ENCODE results near the gene KIF1A. TPM values are rescaled to one million over a fixed set of nuclear protein-coding genes. Genes with fewer than 3 reads are reported as not detected.

KIF1A gene
- total RNA-seq, 1 donor from 2014 or later, result 2.0 TPM

- no peaks in the 10 kb centered on the region for H3K4me1 ChIP-seq
- no peaks in the 10 kb centered on the region for H3K36me3 ChIP-seq
- intact Hi-C loops (cut with micrococcal nuclease), result no loop called here
- peak; percentile 11 for DNase-seq
- no peak for TF ChIP-seq CTCF (IDR thresholded peaks at IDR 0.05; ENCODE audit: borderline replicate concordance)
- peaks cover 22% of the 10 kb centered on the region for H3K27me3 ChIP-seq (ENCODE audit: low read depth)
- H3K27ac ChIP-seq (replicated peaks), result no peak overlapping the region
- H3K9me3 ChIP-seq (replicated peaks), result no peaks in the 10 kb centered on the region
- H3K4me3 ChIP-seq, result no peak overlapping the region
These were observed 28.7 kb downstream of the KIF1A start for GRCh38 chr2:240791221-240791800.

GRCh38 chr2:240790370-240791220 lies 29.4 kb downstream of the KIF1A start:
- no peak for TF ChIP-seq CTCF (IDR thresholded peaks at IDR 0.05; ENCODE audit: borderline replicate concordance)
- H3K4me1 ChIP-seq, result no peaks in the 10 kb centered on the region
- H3K9me3 ChIP-seq (replicated peaks), result no peaks in the 10 kb centered on the region
- H3K36me3 ChIP-seq, result no peaks in the 10 kb centered on the region
- intact Hi-C loops (cut with micrococcal nuclease), result no loop called here
- peak; percentile 6 for DNase-seq
- H3K4me3 ChIP-seq, result no peak overlapping the region
- H3K27ac ChIP-seq (replicated peaks), result no peak overlapping the region
- H3K27me3 ChIP-seq (ENCODE audit: low read depth), result peaks cover 22% of the 10 kb centered on the region

- Histone ChIP-seq H3K27me3 (ENCODE audit: low read depth) (peaks cover 27% of the 10 kb centered on the region), H3K36me3 (no peaks in the 10 kb centered on the region), H3K27ac (replicated peaks) (no peak overlapping the region), H3K4me3 (no peak overlapping the region), H3K9me3 (replicated peaks) (no peaks in the 10 kb centered on the region), H3K4me1 (no peaks in the 10 kb centered on the region)
- intact Hi-C loops (cut with micrococcal nuclease), result no loop called here
- TF ChIP-seq CTCF (IDR thresholded peaks at IDR 0.05; ENCODE audit: borderline replicate concordance), result no peak
- DNase-seq, result peak; percentile 11
These were observed 30.3 kb downstream of the KIF1A start for GRCh38 chr2:240789501-240790369.

GRCh38 chr2:240789051-240789453 lies 31.0 kb downstream of the KIF1A start:
- no peak for TF ChIP-seq CTCF (IDR thresholded peaks at IDR 0.05; ENCODE audit: borderline replicate concordance)
- Histone ChIP-seq H3K4me1 (no peaks in the 10 kb centered on the region), H3K4me3 (no peak overlapping the region), H3K27me3 (ENCODE audit: low read depth) (peaks cover 34% of the 10 kb centered on the region), H3K36me3 (no peaks in the 10 kb centered on the region), H3K9me3 (replicated peaks) (no peaks in the 10 kb centered on the region), H3K27ac (replicated peaks) (no peak overlapping the region)
- intact Hi-C loops (cut with micrococcal nuclease), result no loop called here
- DNase-seq, result peak; percentile 2

GRCh38 chr2:240788482-240788881 lies 31.5 kb downstream of the KIF1A start:
- H3K9me3 ChIP-seq (replicated peaks), result no peaks in the 10 kb centered on the region
- DNase-seq, result peak; percentile 2
- no peak overlapping the region for H3K4me3 ChIP-seq
- H3K36me3 ChIP-seq, result no peaks in the 10 kb centered on the region
- no peak for TF ChIP-seq CTCF (IDR thresholded peaks at IDR 0.05; ENCODE audit: borderline replicate concordance)
- no peaks in the 10 kb centered on the region for H3K4me1 ChIP-seq
- H3K27me3 ChIP-seq (ENCODE audit: low read depth), result peaks cover 40% of the 10 kb centered on the region
- H3K27ac ChIP-seq (replicated peaks), result no peak overlapping the region
- intact Hi-C loops (cut with micrococcal nuclease), result no loop called here

Measured in left ventricle myocardium inferior (tissue), 1 donor.